Suprapubic skin (tissue), 4 donors: ENCODE data around the gene IPO13. TPM values are rescaled to one million over a fixed set of nuclear protein-coding genes. Genes with fewer than 3 reads are reported as not detected.

Source experiments
- DNase-seq, 2 donors: peaks; one replicate each; pipeline ENCODE4 v3.0.0-alpha.2; 2019; ENCODE audit warnings: low spot score in 2 of 2
- H3K27ac ChIP-seq: fragments of 200-600 bp; sonication (generic); one replicate; pipeline ENCODE4 v1.5.1; 2019
- H3K27me3 ChIP-seq: fragments of 200-600 bp; sonication (generic); one replicate; pipeline ENCODE4 v1.5.1; 2019
- H3K36me3 ChIP-seq: fragments of 200-600 bp; sonication (generic); one replicate; pipeline ENCODE4 v1.5.1; 2019
- H3K4me1 ChIP-seq: fragments of 200-600 bp; sonication (generic); one replicate; pipeline ENCODE4 v1.5.1; 2019
- H3K4me3 ChIP-seq: fragments of 200-600 bp; sonication (generic); one replicate; pipeline ENCODE4 v1.5.1; 2019; ENCODE audit warnings: mild to moderate bottlenecking
- H3K9me3 ChIP-seq: fragments of 200-600 bp; sonication (generic); one replicate; pipeline ENCODE4 v1.5.1; 2019
- EP300 ChIP-seq: sonication (generic); formaldehyde crosslinking; IDR thresholded peaks from one replicate; pipeline ENCODE4 v1.6.1; 2017; ENCODE audit warnings: antibody characterized with exemption
- POLR2A ChIP-seq, 2 donors: fragments of 450-650 bp; IDR thresholded peaks; one replicate each; pipeline ENCODE4 v1.6.1; 2017; ENCODE audit warnings: antibody characterized with exemption in 2 of 2, mild to moderate bottlenecking in 2 of 2, moderate library complexity in 2 of 2
- POLR2AphosphoS5 ChIP-seq, 3 donors: sonication (generic); formaldehyde crosslinking; IDR thresholded peaks; one replicate each; pipeline ENCODE4 v1.6.1; 2017; ENCODE audit warnings: antibody characterized with exemption in 3 of 3
- WGBS: methylation state at CpG from one replicate; pipeline ENCODE4 v1.1.5; 2018; 5-methylcytosine and 5-hydroxymethylcytosine counted together
- total RNA-seq, 4 donors: library from RNA; depleted of rRNA; stranded (reverse); fragments of >200 nt; gene quantifications; one replicate each; pipeline ENCODE4 v1.1.0, GENCODE V29; 2016
- TF ChIP-seq, protein P1 (sequence below), 2 donors: fragments of 200-600 bp in 1 of 2; fragments of 450-650 bp in 1 of 2; sonication (generic) in 1 of 2; IDR thresholded peaks; one replicate each; pipeline ENCODE4 v1.5.1; 2016 to 2019; ENCODE audit warnings: antibody characterized with exemption in 2 of 2, mild to moderate bottlenecking in 1 of 2, moderate library complexity in 1 of 2

Gene IPO13
- total RNA-seq, 4 donors from 2014 or later: 30.8 to 41.0 (median 34.8) TPM

- no peaks in the 10 kb centered on the region for H3K9me3 ChIP-seq
- H3K36me3 ChIP-seq: peaks cover 22% of the 10 kb centered on the region
- TF ChIP-seq POLR2AphosphoS5 (IDR thresholded peaks at IDR 0.05) (no peak), EP300 (no peak), POLR2A (IDR thresholded peaks at IDR 0.05) (no peak)
- TF ChIP-seq, protein P1, sequence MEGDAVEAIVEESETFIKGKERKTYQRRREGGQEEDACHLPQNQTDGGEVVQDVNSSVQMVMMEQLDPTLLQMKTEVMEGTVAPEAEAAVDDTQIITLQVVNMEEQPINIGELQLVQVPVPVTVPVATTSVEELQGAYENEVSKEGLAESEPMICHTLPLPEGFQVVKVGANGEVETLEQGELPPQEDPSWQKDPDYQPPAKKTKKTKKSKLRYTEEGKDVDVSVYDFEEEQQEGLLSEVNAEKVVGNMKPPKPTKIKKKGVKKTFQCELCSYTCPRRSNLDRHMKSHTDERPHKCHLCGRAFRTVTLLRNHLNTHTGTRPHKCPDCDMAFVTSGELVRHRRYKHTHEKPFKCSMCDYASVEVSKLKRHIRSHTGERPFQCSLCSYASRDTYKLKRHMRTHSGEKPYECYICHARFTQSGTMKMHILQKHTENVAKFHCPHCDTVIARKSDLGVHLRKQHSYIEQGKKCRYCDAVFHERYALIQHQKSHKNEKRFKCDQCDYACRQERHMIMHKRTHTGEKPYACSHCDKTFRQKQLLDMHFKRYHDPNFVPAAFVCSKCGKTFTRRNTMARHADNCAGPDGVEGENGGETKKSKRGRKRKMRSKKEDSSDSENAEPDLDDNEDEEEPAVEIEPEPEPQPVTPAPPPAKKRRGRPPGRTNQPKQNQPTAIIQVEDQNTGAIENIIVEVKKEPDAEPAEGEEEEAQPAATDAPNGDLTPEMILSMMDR (IDR thresholded peaks at IDR 0.05): no peak
- H3K27ac ChIP-seq: peak overlapping the region; percentile 1
- no peak overlapping the region for H3K4me3 ChIP-seq
- 81% methylated on average over 4 of the region's 4 CpGs for WGBS
- H3K4me1 ChIP-seq: peaks cover 18% of the 10 kb centered on the region
- no peaks in the 10 kb centered on the region for H3K27me3 ChIP-seq
- no peak for DNase-seq
These were observed 44.5 kb upstream of the IPO13 start for GRCh38 chr1:43902058-43902831.

- DNase-seq: no peak
- 75% methylated on average over 7 of the region's 7 CpGs for WGBS
- Histone ChIP-seq H3K9me3 (no peaks in the 10 kb centered on the region), H3K36me3 (peaks cover 1% of the 10 kb centered on the region), H3K4me3 (no peak overlapping the region), H3K27ac (no peak overlapping the region), H3K27me3 (no peaks in the 10 kb centered on the region), H3K4me1 (peaks cover 18% of the 10 kb centered on the region)
- TF ChIP-seq POLR2AphosphoS5 (IDR thresholded peaks at IDR 0.05) (no peak), POLR2A (IDR thresholded peaks at IDR 0.05) (no peak), EP300 (no peak)
These were observed 41.8 kb upstream of the IPO13 start for GRCh38 chr1:43904660-43905551.

- Histone ChIP-seq H3K27ac (no peak overlapping the region), H3K4me1 (peaks cover 13% of the 10 kb centered on the region), H3K27me3 (no peaks in the 10 kb centered on the region), H3K4me3 (no peak overlapping the region), H3K36me3 (no peaks in the 10 kb centered on the region), H3K9me3 (no peaks in the 10 kb centered on the region)
- TF ChIP-seq, protein P1 (IDR thresholded peaks at IDR 0.05): no peak
- no peak for TF ChIP-seq EP300
- TF ChIP-seq POLR2A (IDR thresholded peaks at IDR 0.05): no peak
- TF ChIP-seq POLR2AphosphoS5 (IDR thresholded peaks at IDR 0.05): no peak
- WGBS: 100% methylated on average over 2 of the region's 2 CpGs
- no peak for DNase-seq
These were observed 38.5 kb upstream of the IPO13 start for GRCh38 chr1:43908226-43908625.

DNA sequence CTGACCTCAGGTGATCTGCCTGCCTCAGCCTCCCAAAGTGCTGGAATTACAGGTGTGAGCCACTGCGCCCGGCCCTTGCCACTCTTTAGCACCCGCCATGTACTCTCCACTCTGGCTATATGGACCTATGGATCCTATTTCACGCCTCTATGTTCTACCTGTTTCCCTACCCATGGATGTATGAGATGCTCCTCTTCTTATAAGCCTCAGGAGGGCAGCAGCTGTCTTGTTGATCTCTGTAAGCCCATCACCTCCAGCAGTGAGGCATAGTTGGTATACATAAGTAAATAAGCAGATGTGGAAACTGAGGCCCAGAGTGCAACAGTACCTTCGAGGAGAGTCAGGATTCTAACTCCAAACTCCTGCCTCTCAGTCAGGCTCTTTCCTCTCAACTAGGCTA lies 37.9 kb upstream of the IPO13 start:
- Histone ChIP-seq H3K36me3 (no peaks in the 10 kb centered on the region), H3K4me1 (peaks cover 19% of the 10 kb centered on the region), H3K27me3 (no peaks in the 10 kb centered on the region), H3K4me3 (no peak overlapping the region), H3K9me3 (no peaks in the 10 kb centered on the region), H3K27ac (no peak overlapping the region)
- 94% methylated on average over 5 of the region's 5 CpGs for WGBS
- TF ChIP-seq POLR2AphosphoS5 (IDR thresholded peaks at IDR 0.05) (no peak), EP300 (no peak), POLR2A (IDR thresholded peaks at IDR 0.05) (no peak)
- TF ChIP-seq, protein P1 (IDR thresholded peaks at IDR 0.05): no peak
- no peak for DNase-seq

GRCh38 chr1:43910343-43910742 lies 36.4 kb upstream of the IPO13 start:
- Histone ChIP-seq H3K27ac (no peak overlapping the region), H3K4me1 (peaks cover 24% of the 10 kb centered on the region), H3K9me3 (no peaks in the 10 kb centered on the region), H3K36me3 (no peaks in the 10 kb centered on the region), H3K27me3 (no peaks in the 10 kb centered on the region), H3K4me3 (no peak overlapping the region)
- TF ChIP-seq, protein P1 (IDR thresholded peaks at IDR 0.05): no peak
- TF ChIP-seq EP300 (no peak), POLR2AphosphoS5 (IDR thresholded peaks at IDR 0.05) (no peak), POLR2A (IDR thresholded peaks at IDR 0.05) (no peak)
- no peak for DNase-seq
- WGBS: 93% methylated on average over 1 of the region's 1 CpG
